ENCODE measurements around the gene GPX3.

The GPX3 gene

DNA sequence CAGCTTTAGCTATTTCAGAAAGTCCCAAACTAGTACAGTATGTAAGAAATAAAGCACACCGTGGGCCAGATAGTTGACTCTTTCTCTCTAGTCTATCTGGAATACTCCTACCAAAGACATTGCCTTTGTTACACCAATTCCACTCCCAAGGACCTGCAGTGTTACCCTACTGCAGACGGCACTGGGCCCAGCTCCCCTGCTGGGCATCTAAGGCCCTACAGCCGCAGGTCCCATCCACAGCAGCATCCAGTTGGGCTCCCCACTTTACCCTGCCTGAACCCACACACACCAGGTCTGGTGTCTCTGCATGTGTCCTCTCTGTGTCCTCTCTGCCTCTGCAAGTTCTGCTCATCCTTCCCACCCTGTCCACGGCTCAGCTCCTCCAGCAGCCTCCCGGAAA lies 37.9 kb downstream of the GPX3 start:
- DNase-seq (ENCODE audit: low spot score): no peak

- DNase-seq (ENCODE audit: low spot score): no peak
Measured at GRCh38 chr5:151058891-151059489, 38.6 kb downstream of the GPX3 start.

DNA sequence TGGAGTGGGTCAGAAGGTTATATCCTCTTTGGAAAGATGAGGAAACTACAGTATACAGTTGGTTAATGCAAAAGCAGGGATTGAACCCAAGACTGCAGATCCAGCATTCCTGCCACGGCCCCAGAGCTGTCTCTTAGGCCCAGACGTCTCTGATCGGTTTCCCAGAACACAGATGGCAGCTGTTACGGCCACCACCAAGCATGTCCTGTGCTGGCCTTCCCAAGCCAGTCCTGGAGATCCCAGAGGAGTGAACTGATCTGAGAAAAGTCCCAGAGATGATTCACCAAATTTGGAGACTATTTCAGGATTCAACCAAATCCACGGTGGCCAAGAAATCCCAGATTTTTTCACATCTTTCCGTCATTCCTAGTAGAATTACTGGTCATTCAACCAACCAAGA lies 40.4 kb downstream of the GPX3 start:
- DNase-seq (ENCODE audit: low spot score): no peak

DNA sequence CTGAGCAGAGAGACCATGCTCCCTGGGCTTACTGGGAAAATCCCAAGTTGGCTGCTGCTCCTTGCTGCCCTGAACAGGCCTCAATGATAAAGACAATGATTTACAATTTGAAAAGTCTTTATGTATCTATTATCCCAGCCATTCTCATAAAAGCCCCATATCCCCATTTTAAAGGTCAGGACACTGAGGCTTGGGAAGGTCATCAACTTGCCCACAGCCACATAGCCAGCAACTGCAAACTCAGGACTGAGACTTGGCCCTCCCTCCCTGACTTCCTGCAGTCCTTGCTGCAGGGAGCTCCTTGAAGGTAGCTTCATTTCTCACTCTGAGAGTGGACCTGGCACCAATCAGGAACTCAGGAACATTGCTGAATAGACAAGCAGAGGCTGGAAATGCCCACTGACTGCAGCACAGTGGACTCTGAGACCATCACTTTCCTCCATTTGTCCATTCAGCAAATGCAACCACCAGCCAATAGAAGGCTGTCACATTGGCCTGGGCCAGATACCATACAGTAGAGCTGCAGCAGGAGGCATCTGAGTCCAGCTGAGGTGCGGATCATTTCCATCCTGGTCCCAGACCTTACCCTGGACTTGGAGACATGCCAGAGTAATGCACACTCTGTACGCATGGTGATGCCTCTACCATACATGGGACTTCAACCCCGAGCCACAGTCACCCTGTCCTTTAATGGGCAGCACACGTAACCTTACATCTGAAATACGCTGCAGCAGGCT lies 42.2 kb downstream of the GPX3 start:
- no peak for DNase-seq (ENCODE audit: low spot score)

DNA sequence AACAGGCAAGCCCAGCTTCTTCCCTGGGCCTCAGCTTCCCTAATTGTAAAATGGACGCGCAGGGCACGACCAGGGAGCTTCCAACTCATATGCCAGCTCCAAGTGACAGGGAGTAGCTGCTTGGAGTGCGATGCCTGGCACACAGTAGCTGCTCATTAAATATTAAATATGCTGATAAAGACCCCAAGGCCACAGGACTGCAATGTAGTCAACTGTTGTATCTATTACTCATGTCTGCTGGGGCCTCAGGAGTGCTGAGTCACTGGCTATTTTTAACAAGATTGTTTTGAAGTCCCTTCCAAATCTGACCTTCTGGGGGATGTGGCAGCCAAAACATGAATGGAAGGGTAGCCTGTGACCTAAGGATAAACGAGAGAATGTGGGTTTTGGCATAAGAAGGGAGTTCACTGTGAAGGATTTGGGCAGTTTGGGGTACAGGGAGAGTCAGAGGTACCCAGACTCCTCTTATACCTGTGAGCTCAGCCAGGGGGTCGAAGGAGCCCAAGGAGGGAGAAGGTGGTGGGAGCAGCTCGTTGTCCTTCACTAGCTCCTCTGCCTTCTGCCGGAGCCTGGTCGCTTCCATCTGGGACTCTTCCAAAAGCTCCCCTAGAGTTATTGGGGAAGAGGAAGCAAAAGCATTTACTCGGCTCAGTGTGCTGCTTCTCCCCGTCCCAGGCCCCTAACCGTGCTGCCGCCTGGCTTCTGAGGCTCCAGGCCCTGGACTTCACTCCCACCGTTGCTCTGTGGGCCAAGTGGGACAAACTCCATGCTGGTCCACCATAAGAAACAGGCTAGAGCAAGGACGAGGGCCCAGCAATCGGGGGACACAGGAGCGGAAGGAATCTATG lies 43.0 kb downstream of the GPX3 start:
- DNase-seq (ENCODE audit: low spot score): no peak

DNA sequence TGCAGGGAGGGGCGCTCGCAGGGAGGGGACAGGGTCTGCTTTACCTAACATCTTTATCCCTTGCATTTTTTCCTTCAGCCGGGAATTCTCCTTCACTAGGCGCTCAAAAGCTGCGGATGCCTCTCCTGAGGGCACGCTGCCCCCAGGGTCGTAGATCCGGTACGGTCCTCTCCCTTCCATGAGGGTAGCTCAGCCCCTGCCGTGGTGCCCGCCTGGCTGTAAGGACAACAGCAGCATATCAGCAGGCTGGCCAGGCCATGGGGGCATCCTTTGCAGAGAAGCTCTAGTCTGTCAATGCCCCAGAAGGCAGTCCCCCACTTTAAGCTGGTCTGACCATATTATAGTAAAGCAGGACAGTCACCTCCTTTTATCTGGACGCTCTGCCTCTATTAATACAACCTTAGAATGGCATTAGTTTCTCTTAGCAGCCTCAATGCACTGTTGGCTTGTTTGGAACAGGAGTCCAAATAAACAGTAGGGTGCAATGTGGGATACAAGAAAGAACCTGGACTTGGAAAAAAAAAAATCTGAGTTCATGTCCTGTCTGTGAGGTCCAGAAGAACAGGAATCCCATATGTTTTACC lies 44.6 kb downstream of the GPX3 start:
- DNase-seq (ENCODE audit: low spot score): no peak

GRCh38 chr5:151065609-151066008 lies 45.2 kb downstream of the GPX3 start:
- no peak for DNase-seq (ENCODE audit: low spot score)

- DNase-seq (ENCODE audit: low spot score): no peak
Measured at GRCh38 chr5:151066920-151067319, 46.5 kb downstream of the GPX3 start.

- DNase-seq (ENCODE audit: low spot score): no peak
Measured at GRCh38 chr5:151067632-151068432, 47.4 kb downstream of the GPX3 start.

GRCh38 chr5:151068433-151069197 lies 48.2 kb downstream of the GPX3 start:
- DNase-seq (ENCODE audit: low spot score): no peak

DNA sequence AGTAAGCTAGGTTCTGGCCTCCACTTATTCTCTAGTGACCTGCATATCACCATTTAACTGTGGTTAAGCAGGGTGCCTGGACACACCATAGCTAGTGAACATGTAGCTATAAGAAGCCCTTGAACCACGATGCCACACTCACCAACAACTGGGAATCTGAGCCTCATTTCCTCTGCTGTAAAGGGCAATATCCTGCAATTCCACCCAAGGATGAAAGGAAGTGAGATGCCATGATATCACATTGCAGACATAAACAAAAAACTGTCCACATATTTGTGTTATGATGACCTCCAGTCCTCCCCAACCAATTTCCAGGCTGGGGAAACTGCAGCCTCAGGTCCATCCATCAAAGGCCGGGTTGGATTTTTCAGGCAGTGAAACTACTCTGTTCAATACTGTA lies 50.1 kb downstream of the GPX3 start:
- DNase-seq (ENCODE audit: low spot score): no peak

- DNase-seq (ENCODE audit: low spot score): no peak
Measured at GRCh38 chr5:151071021-151071420, 50.6 kb downstream of the GPX3 start.

DNA sequence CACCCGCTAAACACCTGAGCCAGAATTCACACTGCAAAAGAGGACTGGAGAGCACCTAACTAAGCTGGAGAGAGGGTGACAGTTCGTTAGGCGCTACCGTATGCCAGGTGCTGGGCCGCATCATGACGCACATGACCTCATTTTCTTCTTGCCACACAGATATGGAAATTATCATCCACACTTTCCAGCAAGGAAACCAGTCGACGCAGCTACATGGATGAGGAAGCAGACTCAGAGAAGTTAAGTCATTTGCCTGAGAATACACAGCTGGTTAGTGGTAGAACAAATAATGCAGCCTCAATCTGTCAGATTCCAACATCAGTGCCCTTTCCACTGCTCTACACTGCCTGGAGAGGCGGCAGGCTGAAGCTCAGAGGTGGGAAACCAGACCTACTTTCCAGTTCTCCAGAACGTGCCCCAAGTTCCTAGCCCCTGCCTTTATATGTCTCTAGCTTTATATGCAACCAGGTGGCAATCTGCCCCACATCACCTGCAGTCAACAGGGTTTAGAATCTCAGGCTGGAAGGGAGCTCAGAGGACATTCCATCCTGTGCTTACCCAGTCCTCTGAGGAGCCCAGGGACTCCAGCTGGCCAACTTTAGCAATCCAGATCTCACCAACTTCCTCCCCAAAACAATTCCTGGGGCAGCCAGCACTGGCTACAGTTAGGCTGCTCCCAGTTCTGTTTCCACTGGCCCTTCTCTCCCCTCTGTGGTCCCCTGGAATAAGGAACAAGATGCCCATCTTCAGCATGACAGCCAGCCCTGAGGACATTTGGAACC lies 51.6 kb downstream of the GPX3 start:
- DNase-seq (ENCODE audit: low spot score): no peak

DNA sequence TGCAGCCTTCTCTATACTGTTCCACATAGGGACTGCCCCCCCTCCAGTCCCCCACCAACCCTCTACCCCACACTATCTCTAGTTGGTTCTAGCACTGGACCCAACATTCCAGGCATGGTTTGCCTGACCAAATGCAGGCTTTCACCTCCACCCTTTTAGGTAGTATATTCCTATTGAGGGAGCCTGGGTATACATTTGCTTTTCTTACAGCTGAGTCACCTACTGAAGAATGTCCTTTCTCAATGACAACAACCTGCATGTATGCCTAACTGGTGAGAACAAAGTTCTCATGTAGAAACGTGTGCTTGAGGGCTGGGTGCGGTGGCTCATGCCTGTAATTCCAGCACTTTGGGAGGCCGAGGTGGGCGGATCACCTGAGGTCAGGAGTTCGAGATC lies 52.2 kb downstream of the GPX3 start:
- no peak for DNase-seq (ENCODE audit: low spot score)

DNA sequence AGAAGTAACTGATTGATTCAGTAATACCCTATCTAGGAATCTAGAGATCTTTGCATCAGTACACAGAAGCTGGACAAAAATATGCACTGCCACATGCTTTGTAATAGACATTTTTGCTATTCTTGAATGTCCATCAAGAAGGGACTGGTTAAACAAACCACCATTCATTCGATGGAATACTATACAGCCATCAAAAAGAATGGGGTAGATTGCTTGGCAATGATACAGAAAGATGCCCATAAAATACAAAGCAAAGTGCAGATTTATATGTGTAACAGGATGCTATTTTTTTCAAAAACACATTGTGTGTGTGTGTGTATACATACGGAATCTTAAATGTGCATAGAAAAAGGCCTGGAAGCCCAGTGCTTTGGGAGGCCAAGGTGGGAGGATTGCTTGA lies 52.9 kb downstream of the GPX3 start:
- no peak for DNase-seq (ENCODE audit: low spot score)

- DNase-seq (ENCODE audit: low spot score): no peak
Measured at GRCh38 chr5:151074557-151074956, 54.2 kb downstream of the GPX3 start.

DNA sequence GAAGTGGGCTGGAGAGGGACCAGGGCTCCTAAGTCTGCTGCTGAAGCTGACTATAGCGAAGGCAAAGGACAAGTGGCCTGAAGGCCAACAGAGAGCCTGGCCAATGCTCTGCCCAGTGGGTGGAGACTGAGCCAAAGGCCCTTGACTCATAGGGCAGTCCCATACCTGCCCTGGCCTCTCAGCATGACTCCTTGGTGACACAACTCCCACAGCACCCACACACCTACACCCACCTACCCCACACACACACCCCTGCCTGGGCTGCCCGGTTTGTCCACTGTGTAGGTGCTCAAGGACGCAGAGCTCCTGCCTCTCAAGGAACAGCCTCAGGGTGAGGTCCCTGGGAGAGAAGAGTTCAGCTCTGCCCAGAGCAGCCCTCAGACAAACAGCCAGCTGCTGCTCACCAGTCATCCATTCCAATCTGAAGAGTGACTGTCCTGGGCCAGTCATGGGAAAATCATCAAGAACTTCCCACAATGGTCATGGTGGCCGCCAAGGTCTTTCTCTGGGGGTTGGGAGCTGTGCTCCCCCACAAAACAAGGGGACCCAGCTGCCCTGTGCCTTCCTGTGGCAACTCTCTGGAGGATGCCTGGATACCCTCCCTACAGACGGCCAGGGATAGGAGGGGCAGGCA lies 55.4 kb downstream of the GPX3 start:
- DNase-seq (ENCODE audit: low spot score): no peak

DNA sequence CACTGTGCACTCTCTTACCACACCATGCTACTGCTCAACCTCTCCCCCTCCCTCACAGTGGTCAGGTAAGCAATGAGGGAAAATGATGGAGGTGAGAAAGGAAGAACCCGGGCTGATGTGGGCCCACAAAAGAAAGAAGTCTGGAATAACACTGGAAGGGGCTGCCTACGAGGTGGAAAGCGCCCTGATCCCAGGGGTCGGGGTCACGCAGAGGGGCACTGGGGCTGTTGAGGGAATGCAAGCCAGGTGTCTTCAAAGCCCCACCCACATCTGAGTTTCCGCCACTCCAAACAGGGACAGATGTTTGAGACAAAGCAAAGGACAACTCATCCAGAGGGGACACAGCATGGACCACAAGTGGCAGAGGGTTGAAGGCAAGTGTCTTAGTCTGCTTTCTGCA lies 56.2 kb downstream of the GPX3 start:
- no peak for DNase-seq (ENCODE audit: low spot score)

DNA sequence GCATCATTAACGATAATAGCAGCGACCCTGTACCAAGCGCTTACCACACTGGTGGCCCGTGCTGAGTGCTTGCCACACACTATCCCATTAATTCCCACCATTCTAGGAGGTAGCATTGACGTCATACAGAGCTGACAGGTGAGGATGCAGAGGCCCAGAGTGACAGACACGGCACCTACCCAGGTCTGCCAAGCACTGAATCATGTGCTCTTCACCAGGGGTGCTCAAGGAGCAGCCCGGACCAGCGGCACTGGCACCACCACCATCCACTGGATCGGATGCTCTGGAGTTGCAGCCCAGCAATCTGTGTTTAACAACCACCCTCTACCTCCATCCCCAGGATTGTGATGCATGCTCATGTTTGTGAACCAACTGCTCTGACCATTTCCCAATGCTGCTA lies 57.0 kb downstream of the GPX3 start:
- DNase-seq (ENCODE audit: low spot score): no peak

DNA sequence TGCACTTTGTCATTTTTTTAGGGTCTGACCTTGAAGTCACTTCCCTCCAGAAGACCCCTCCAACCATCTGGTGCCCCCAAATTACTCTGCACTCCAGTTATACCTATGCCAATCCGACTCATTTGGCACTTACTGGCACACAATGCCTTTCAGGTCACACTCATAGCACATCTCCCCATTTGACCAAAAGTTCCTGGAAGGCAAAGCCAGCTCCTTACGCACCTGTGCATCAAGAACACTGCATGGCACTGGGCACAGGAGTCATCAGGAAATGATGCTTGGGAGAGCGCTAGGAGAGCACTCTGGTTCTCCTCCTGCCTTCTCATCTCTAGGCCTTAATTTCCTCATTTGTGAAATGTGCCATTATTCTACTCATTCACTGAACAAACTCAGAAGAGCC lies 57.6 kb downstream of the GPX3 start:
- DNase-seq (ENCODE audit: low spot score): no peak
